ENCODE measurements around the gene EIPR1.
A peak's percentile ranks its signal among the peaks of the same experiment; 100 is the strongest.
"Not testable (repeated sequence)": the region's sequence is repeated elsewhere in the genome, so short reads cannot be mapped to it uniquely, and the experiment has no call there.

Gene EIPR1

GRCh38 chr2:3188405-3188946 is 189.1 kb downstream of the EIPR1 start:
- DNase-seq, result no peak

- DNase-seq, result no peak
These were observed 190.2 kb downstream of the EIPR1 start for GRCh38 chr2:3187467-3187866.

- DNase-seq, result no peak
These were observed 190.9 kb downstream of the EIPR1 start for GRCh38 chr2:3186766-3187165.

GRCh38 chr2:3185910-3186309 is 191.7 kb downstream of the EIPR1 start:
- no peak for DNase-seq

GRCh38 chr2:3185256-3185655 is 192.4 kb downstream of the EIPR1 start:
- no peak for DNase-seq

- no peak for DNase-seq
These were observed 193.5 kb downstream of the EIPR1 start for GRCh38 chr2:3184167-3184566.

GRCh38 chr2:3183766-3184165 is 193.9 kb downstream of the EIPR1 start:
- DNase-seq, result no peak

- DNase-seq, result no peak
These were observed 194.8 kb downstream of the EIPR1 start for GRCh38 chr2:3182848-3183247.

- DNase-seq, result no peak
These were observed 196.1 kb downstream of the EIPR1 start for GRCh38 chr2:3181416-3182010.

GRCh38 chr2:3180909-3181221 is 196.8 kb downstream of the EIPR1 start:
- DNase-seq, result not testable (repeated sequence)

- DNase-seq, result no peak
These were observed 197.3 kb downstream of the EIPR1 start for GRCh38 chr2:3180082-3180908.

- DNase-seq, result no peak
These were observed 198.0 kb downstream of the EIPR1 start for GRCh38 chr2:3179626-3180025.

GRCh38 chr2:3179208-3179607 is 198.4 kb downstream of the EIPR1 start:
- no peak for DNase-seq

- DNase-seq, result no peak
These were observed 199.0 kb downstream of the EIPR1 start for GRCh38 chr2:3178578-3179031.

GRCh38 chr2:3177891-3178577 is 199.6 kb downstream of the EIPR1 start:
- no peak for DNase-seq

- DNase-seq, result no peak
These were observed 200.8 kb downstream of the EIPR1 start for GRCh38 chr2:3176869-3177255.

GRCh38 chr2:3176071-3176868 is 201.3 kb downstream of the EIPR1 start:
- no peak for DNase-seq

- no peak for DNase-seq
These were observed 202.1 kb downstream of the EIPR1 start for GRCh38 chr2:3175568-3175955.

GRCh38 chr2:3174626-3175567 is 202.7 kb downstream of the EIPR1 start:
- no peak for DNase-seq

GRCh38 chr2:3173031-3173430 is 204.6 kb downstream of the EIPR1 start:
- DNase-seq, result no peak

- peak; percentile 32 for DNase-seq
These were observed 205.2 kb downstream of the EIPR1 start for GRCh38 chr2:3172265-3172935.

All from NCI-H1105 treated with DMSO at 0.1 percent for 48 hours (cell line).